ENCODE results near the gene NDUFV1.
A peak's percentile ranks its signal among the peaks of the same experiment; 100 is the strongest.

NDUFV1 gene

GRCh38 chr11:67634366-67635230, 27.9 kb downstream of the NDUFV1 start:
- H3K27ac ChIP-seq: no peak overlapping the region
- TF ChIP-seq, protein P1, sequence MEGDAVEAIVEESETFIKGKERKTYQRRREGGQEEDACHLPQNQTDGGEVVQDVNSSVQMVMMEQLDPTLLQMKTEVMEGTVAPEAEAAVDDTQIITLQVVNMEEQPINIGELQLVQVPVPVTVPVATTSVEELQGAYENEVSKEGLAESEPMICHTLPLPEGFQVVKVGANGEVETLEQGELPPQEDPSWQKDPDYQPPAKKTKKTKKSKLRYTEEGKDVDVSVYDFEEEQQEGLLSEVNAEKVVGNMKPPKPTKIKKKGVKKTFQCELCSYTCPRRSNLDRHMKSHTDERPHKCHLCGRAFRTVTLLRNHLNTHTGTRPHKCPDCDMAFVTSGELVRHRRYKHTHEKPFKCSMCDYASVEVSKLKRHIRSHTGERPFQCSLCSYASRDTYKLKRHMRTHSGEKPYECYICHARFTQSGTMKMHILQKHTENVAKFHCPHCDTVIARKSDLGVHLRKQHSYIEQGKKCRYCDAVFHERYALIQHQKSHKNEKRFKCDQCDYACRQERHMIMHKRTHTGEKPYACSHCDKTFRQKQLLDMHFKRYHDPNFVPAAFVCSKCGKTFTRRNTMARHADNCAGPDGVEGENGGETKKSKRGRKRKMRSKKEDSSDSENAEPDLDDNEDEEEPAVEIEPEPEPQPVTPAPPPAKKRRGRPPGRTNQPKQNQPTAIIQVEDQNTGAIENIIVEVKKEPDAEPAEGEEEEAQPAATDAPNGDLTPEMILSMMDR (IDR thresholded peaks at IDR 0.05): no peak
- no peak for TF ChIP-seq ZFX (IDR thresholded peaks at IDR 0.05; ENCODE audit: borderline replicate concordance)

DNA sequence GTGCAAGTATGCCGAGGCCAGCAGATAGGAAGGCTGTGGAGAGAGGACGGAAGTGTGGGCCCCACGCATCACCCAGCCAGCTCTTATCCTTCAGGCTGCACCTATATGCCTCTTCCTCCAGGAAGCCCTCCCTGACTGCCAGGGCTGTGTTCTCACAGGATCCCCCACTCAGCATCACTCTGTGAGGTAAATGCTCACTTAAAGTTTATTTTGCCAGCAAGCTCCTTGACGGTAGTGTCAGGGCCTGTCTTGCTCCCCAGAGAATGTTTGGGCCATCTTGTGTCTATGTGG, 28.4 kb downstream of the NDUFV1 start:
- TF ChIP-seq ZFX (IDR thresholded peaks at IDR 0.05; ENCODE audit: borderline replicate concordance): no peak
- TF ChIP-seq, protein P1 (IDR thresholded peaks at IDR 0.05): no peak
- H3K27ac ChIP-seq: no peak overlapping the region

DNA sequence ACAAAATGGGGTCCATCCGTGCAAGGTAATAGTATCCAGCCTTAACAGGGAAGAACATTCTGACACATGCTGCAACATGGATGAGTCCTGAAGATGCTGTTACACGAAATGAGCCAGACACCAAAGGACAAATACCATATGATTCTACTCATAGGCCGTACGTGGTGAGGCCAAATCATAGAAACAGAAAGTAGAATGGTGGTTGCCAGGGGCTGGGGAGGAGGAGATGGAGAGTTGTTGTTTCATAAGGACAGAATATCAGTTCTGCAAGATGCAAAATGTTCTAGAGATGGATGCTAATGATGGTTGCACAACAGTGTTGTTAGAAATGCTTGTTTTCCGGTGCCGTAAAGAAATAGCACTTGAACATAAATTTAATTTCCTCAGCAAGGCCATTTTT, 30.2 kb downstream of the NDUFV1 start:
- TF ChIP-seq, protein P1 (IDR thresholded peaks at IDR 0.05): no peak
- no peak for TF ChIP-seq ZFX (IDR thresholded peaks at IDR 0.05; ENCODE audit: borderline replicate concordance)
- H3K27ac ChIP-seq: peak overlapping the region; percentile 59

DNA sequence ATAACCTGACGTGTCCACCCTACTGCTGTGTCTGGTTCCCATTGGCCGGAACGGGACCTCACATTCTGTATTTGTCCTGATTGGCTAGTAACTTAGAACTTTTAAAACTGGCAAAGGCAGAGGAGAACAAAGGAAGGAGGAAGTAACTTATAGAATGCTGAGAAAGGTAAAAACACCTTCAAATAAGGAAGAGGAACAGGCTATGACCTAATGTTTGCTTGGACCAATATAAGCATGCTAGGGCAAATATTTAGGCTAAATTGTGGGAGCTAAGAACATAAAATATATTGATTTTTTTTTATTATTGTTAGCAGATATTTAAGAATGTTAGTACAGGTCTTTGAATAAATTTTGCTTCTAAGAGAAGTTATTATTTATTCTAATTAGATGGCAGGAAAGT, 30.7 kb downstream of the NDUFV1 start:
- H3K27ac ChIP-seq: peak overlapping the region; percentile 59

DNA sequence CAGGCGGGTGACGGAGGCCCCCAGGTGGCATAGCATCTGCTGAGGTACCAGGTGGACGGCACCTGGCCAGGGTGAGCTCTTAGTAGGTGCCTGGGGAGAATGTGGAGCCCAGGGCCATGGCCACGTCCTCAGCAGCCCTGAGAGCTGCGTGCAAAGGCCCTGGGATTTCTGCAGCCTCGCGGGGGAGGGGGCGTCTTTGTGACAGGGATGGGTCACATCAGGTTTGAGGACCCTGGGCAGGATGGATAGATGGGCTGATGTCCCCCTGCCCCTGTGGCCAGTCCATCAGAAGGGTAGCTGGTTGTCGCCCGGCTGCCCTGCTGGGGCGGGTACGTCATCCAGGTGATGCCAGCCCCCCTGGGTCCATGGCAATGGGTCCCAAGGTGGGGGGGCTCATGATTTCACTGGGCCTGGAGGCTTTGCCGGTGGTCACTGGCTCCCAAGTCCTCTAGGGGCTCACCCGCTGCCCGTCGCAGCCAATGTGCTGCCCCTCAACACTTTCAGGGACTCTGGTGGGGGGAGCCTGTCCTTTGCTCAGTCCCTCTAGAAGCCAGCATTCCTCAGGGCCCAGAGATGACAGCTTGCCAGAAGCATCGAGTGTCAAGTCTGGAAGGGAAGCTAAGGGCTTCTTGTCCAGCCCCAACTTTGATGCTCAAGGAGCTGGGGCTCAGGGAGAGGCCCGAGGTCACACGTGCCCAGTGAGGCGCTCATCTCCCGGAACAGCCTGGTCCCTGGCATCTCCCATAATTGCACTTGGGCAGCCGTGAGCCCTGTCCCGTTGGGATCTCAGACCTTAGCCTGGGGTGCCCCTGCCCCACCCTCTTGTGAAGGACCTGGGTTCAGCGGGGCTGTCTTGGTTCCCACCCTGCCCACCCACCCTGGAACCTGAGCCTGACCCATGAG, 32.0 kb downstream of the NDUFV1 start:
- no peak for TF ChIP-seq ZFX (IDR thresholded peaks at IDR 0.05; ENCODE audit: borderline replicate concordance)
- TF ChIP-seq, protein P1 (IDR thresholded peaks at IDR 0.05): no peak
- no peak overlapping the region for H3K27ac ChIP-seq

DNA sequence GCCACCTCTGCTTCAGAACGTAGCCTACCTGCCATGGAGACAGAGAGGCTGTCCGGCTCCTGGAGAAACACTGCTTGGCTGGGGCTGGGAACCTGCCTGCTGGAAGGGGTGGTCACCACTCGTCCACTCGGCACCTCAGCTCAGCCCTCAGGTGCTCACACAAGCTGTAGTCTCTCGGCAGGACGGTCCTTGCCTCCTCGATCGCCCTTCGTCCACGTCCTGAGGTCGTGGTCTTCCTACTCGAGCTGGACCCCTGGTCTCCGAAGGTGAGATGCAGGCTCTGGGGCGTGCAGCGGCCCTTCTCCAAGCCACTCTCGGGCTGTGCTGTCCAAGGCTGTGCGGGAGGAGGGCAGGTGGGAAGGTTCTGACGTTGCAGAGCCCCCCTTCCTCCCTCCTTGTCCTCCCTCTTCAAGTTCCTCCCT, 32.7 kb downstream of the NDUFV1 start, which contains the start of gene TBX10:
Gene TBX10, minus strand, starts transcription at position 326 of the 422 bp plus-strand sequence. Its CDS starts 291 bp downstream, at position 35.
- TF ChIP-seq ZFX (IDR thresholded peaks at IDR 0.05; ENCODE audit: borderline replicate concordance): no peak
- TF ChIP-seq, protein P1 (IDR thresholded peaks at IDR 0.05): no peak
- no peak within 1 kb of the TSS for H3K27ac ChIP-seq

DNA sequence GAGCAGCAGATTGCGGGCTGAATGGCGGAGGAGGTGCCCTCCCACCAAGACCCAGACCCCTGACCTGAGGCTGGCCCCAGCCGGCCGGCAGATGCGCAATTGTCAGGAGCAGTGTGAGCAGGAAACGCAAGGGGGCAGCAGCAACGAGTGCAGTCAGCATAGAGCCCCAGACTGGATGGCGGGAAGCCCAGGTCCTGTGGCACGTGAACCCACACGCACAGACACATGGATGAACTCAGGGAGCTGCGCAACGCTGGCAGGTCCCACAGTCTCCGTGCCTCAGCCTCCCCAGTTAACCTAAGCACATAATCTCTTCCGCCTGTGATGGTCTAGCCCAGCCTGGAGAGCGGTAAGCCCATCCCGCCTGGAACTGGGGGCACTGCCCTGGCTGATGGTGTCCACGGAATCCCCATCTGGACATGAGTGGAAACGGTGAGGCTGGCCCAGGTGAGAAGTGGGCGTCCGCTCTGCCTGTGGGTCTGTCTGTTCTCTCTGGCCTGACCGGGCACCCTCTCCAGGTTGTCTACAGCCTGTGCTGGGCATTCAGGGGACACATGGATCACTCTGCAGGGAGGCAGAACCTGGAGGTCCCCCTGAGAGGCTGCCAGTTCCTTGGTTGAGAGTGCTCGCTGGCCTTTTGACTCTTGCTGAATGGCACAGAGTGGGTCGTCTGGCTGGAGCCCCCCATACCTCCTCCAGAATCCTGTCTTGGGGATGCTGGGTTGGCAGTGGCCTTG, 33.5 kb downstream of the NDUFV1 start:
- TF ChIP-seq ZFX (IDR thresholded peaks at IDR 0.05; ENCODE audit: borderline replicate concordance): no peak
- TF ChIP-seq, protein P1 (IDR thresholded peaks at IDR 0.05): peak; percentile 92
- no peak overlapping the region for H3K27ac ChIP-seq
